Endodermal cell (in vitro differentiated cells): ENCODE measurements around the gene TEC. TPM values are rescaled to one million over a fixed set of nuclear protein-coding genes. Genes with fewer than 3 reads are reported as not detected.

Experiments
- DNase-seq: peaks from one replicate; pipeline ENCODE4 v3.0.0-alpha.2; 2017
- H3K27ac ChIP-seq: 2 replicates; pipeline ENCODE4 v1.5.1; 2013; ENCODE audit warnings: mild to moderate bottlenecking, low read depth, low read length, moderate library complexity
- H3K27me3 ChIP-seq: 2 replicates; pipeline ENCODE4 v1.6.1; 2013; ENCODE audit warnings: mild to moderate bottlenecking, low read length, moderate library complexity; ENCODE audit not compliant: insufficient read depth, control insufficient read depth, poor library complexity, severe bottlenecking
- H3K36me3 ChIP-seq: 2 replicates; pipeline ENCODE4 v1.7.0; 2013; ENCODE audit warnings: mild to moderate bottlenecking, low read length, moderate library complexity; ENCODE audit not compliant: control insufficient read depth, insufficient read depth
- H3K4me1 ChIP-seq: one replicate; pipeline ENCODE4 v1.7.0; 2013; ENCODE audit warnings: low read length; ENCODE audit not compliant: control insufficient read depth, insufficient read depth
- H3K4me3 ChIP-seq: 2 replicates; pipeline ENCODE4 v1.5.1; 2013; ENCODE audit warnings: mild to moderate bottlenecking, low read length, moderate library complexity
- H3K9ac ChIP-seq: 2 replicates; pipeline ENCODE4 v1.6.1; 2013; ENCODE audit warnings: mild to moderate bottlenecking, low read length, moderate library complexity; ENCODE audit not compliant: poor library complexity, severe bottlenecking; ENCODE audit errors: extremely low read depth
- H3K9me3 ChIP-seq: 2 replicates; pipeline ENCODE4 v1.6.1; 2013; ENCODE audit warnings: mild to moderate bottlenecking, low read length, moderate library complexity; ENCODE audit not compliant: control insufficient read depth
- H3K27ac Mint-ChIP-seq: 2 replicates; pipeline ENCODE4 v1.8.0; 2020; ENCODE audit warnings: mixed read lengths
- H3K27me3 Mint-ChIP-seq: 2 replicates; pipeline ENCODE4 v1.8.0; 2021; ENCODE audit warnings: mild to moderate bottlenecking, mixed read lengths; ENCODE audit not compliant: insufficient read depth
- H3K36me3 Mint-ChIP-seq: 2 replicates; pipeline ENCODE4 v1.8.0; 2020; ENCODE audit warnings: low read depth, mixed read lengths
- H3K4me1 Mint-ChIP-seq: 2 replicates; pipeline ENCODE4 v1.8.0; 2020; ENCODE audit warnings: mixed read lengths
- H3K4me3 Mint-ChIP-seq: 2 replicates; pipeline ENCODE4 v1.8.0; 2020; ENCODE audit warnings: mild to moderate bottlenecking, moderate library complexity, mixed read lengths
- H3K9me3 Mint-ChIP-seq: 2 replicates; pipeline ENCODE4 v1.8.0; 2020; ENCODE audit warnings: mild to moderate bottlenecking, mixed read lengths
- WGBS, 2 experiments: methylation state at CpG; one replicate each; pipeline versions ENCODE4 v1.1.5 to v1.1.7; 2013; ENCODE audit warnings: missing lambda C conversion rate in 2 of 2, mixed read lengths in 1 of 2; ENCODE audit not compliant: insufficient coverage in 1 of 2, insufficient read length in 1 of 2; 5-methylcytosine and 5-hydroxymethylcytosine counted together
- total RNA-seq, 2 donors: library from RNA; stranded (reverse); fragmentation: NEBNext Ultra II Directional in 1 of 2; extraction: Animal tissue kit (Norgen Biotek cat#: 25700) in 1 of 2; gene quantifications; 2 replicates in 1 of 2; 3 replicates in 1 of 2; pipeline ENCODE4 v1.2.1, GENCODE V29; 2021
- TF ChIP-seq, protein P1 (sequence below): fragments of 200-600 bp; sonication (generic); conservative IDR thresholded peaks from 2 replicates; pipeline ENCODE4 v1.5.0; 2021; ENCODE audit warnings: antibody characterized with exemption, mild to moderate bottlenecking

The TEC gene
- total RNA-seq, 2 donors from 2014 or later, result 3.8 to 5.4 TPM

- no peaks in the 10 kb centered on the region for H3K27me3 Mint-ChIP-seq
- H3K4me3 Mint-ChIP-seq, result no peak overlapping the region
- Histone ChIP-seq H3K36me3 (no peaks in the 10 kb centered on the region), H3K4me3 (no peak overlapping the region), H3K27me3 (no peaks in the 10 kb centered on the region), H3K4me1 (no peaks in the 10 kb centered on the region), H3K27ac (no peak overlapping the region), H3K9me3 (no peaks in the 10 kb centered on the region), H3K9ac (no peak overlapping the region)
- 90 to 100% methylated on average over 1 of the region's 1 CpG for WGBS, 2 experiments
- peaks cover 4% of the 10 kb centered on the region for H3K4me1 Mint-ChIP-seq
- H3K27ac Mint-ChIP-seq, result no peak overlapping the region
- TF ChIP-seq, protein P1, sequence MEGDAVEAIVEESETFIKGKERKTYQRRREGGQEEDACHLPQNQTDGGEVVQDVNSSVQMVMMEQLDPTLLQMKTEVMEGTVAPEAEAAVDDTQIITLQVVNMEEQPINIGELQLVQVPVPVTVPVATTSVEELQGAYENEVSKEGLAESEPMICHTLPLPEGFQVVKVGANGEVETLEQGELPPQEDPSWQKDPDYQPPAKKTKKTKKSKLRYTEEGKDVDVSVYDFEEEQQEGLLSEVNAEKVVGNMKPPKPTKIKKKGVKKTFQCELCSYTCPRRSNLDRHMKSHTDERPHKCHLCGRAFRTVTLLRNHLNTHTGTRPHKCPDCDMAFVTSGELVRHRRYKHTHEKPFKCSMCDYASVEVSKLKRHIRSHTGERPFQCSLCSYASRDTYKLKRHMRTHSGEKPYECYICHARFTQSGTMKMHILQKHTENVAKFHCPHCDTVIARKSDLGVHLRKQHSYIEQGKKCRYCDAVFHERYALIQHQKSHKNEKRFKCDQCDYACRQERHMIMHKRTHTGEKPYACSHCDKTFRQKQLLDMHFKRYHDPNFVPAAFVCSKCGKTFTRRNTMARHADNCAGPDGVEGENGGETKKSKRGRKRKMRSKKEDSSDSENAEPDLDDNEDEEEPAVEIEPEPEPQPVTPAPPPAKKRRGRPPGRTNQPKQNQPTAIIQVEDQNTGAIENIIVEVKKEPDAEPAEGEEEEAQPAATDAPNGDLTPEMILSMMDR, result no peak
- H3K36me3 Mint-ChIP-seq, result peaks cover 11% of the 10 kb centered on the region
- no peak for DNase-seq
- H3K9me3 Mint-ChIP-seq, result no peaks in the 10 kb centered on the region
These were observed 105.9 kb downstream of the TEC start for GRCh38 chr4:48163746-48164145.

DNA sequence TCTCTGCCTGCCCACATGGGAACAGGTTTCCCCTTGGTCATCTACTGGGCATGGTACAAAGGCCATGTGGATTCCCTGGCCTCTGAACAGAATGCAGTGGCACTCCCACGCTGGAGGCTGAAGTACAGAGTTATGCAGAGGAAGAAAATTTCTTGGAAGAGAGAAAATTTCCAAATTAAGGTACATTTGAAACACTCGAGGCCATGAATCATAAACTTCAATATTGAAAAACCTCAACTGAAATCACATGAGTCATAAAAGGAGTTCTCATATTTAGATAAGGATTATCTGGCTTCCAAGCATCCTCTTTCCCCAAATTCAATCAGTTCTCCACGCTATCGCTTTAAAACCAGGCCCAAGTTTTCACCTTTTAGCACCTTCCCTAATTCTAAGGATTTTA is 107.5 kb downstream of the TEC start:
- peaks cover 12% of the 10 kb centered on the region for H3K36me3 Mint-ChIP-seq
- no peak overlapping the region for H3K4me3 Mint-ChIP-seq
- H3K9me3 Mint-ChIP-seq, result peaks cover 2% of the 10 kb centered on the region
- Histone ChIP-seq H3K36me3 (no peaks in the 10 kb centered on the region), H3K9me3 (peaks cover 1% of the 10 kb centered on the region), H3K27ac (no peak overlapping the region), H3K4me1 (no peaks in the 10 kb centered on the region), H3K9ac (no peak overlapping the region), H3K4me3 (no peak overlapping the region), H3K27me3 (no peaks in the 10 kb centered on the region)
- no peaks in the 10 kb centered on the region for H3K27me3 Mint-ChIP-seq
- TF ChIP-seq, protein P1, result no peak
- no peak for DNase-seq
- H3K4me1 Mint-ChIP-seq, result no peaks in the 10 kb centered on the region
- 92 to 93% methylated on average over 3 to 4 of the region's 4 CpGs for WGBS, 2 experiments
- no peak overlapping the region for H3K27ac Mint-ChIP-seq

DNA sequence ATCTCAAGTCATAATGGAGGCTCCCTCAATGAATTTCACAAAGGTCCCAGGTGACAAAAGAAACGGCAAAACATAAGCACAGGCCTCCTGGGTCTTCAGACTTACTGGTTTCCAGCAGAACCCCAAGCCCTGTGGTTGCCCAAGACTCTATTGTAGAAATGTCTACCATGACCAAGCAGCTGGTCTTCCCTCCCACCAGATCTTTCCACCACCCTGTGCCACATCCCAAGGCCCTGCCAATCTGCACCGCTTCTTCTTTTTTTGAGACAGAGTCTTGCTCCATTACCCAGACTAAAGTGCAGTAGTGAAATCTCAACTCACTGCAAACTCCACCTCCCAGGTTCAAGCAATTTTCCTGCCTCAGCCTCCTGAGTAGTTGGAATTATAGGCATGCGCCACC is 112.4 kb downstream of the TEC start:
- no peak overlapping the region for H3K27ac ChIP-seq
- no peaks in the 10 kb centered on the region for H3K27me3 Mint-ChIP-seq
- peaks cover 47% of the 10 kb centered on the region for H3K9me3 ChIP-seq
- peaks cover 56% of the 10 kb centered on the region for H3K36me3 Mint-ChIP-seq
- whole genome bisulfite sequencing, 2 experiments, result 40 to 59% methylated on average over 2 to 3 of the region's 3 CpGs
- H3K9ac ChIP-seq, result no peak overlapping the region
- no peak for DNase-seq
- H3K27me3 ChIP-seq, result no peaks in the 10 kb centered on the region
- H3K4me3 Mint-ChIP-seq, result no peak overlapping the region
- H3K4me1 Mint-ChIP-seq, result no peaks in the 10 kb centered on the region
- H3K4me3 ChIP-seq, result no peak overlapping the region
- H3K36me3 ChIP-seq, result peaks cover 24% of the 10 kb centered on the region
- peaks cover 44% of the 10 kb centered on the region for H3K9me3 Mint-ChIP-seq
- no peak overlapping the region for H3K27ac Mint-ChIP-seq
- TF ChIP-seq, protein P1, result no peak
- H3K4me1 ChIP-seq, result no peaks in the 10 kb centered on the region
